Glutamatergic neuron (in vitro differentiated cells): ENCODE data around the gene PRL. TPM values are rescaled to one million over a fixed set of nuclear protein-coding genes. Genes with fewer than 3 reads are reported as not detected.

ENCODE experiments used
- DNase-seq: peaks from one replicate; pipeline ENCODE4 v3.0.0; 2022
- H3K27ac Mint-ChIP-seq: one replicate; pipeline ENCODE4 v1.8.0; 2020; ENCODE audit warnings: mild to moderate bottlenecking, mixed read lengths, inconsistent platforms; ENCODE audit not compliant: unreplicated experiment
- H3K27me3 Mint-ChIP-seq: one replicate; pipeline ENCODE4 v1.8.0; 2020; ENCODE audit warnings: mild to moderate bottlenecking, moderate library complexity, mixed read lengths, inconsistent platforms; ENCODE audit not compliant: unreplicated experiment
- H3K36me3 Mint-ChIP-seq: one replicate; pipeline ENCODE4 v1.8.0; 2020; ENCODE audit warnings: mild to moderate bottlenecking, mixed read lengths, inconsistent platforms; ENCODE audit not compliant: unreplicated experiment
- H3K4me1 Mint-ChIP-seq: one replicate; pipeline ENCODE4 v1.8.0; 2020; ENCODE audit warnings: mild to moderate bottlenecking, low read depth, mixed read lengths, inconsistent platforms; ENCODE audit not compliant: unreplicated experiment
- H3K4me3 Mint-ChIP-seq: one replicate; pipeline ENCODE4 v1.8.0; 2020; ENCODE audit warnings: mild to moderate bottlenecking, mixed read lengths, inconsistent platforms; ENCODE audit not compliant: unreplicated experiment
- H3K9me3 Mint-ChIP-seq: one replicate; pipeline ENCODE4 v1.8.0; 2020; ENCODE audit warnings: mild to moderate bottlenecking, moderate library complexity, mixed read lengths, inconsistent platforms; ENCODE audit not compliant: unreplicated experiment
- CTCF ChIP-seq: fragments of 200-600 bp; sonication (generic); IDR thresholded peaks from one replicate; pipeline ENCODE4 v1.5.0; 2021; ENCODE audit not compliant: partially characterized antibody, unreplicated experiment
- total RNA-seq: library from RNA; stranded (reverse); fragmentation: NEBNext Ultra II Directional; extraction: Animal tissue kit (Norgen Biotek cat#: 25700); gene quantifications from one replicate; pipeline ENCODE4 v1.2.1, GENCODE V29; 2021; ENCODE audit not compliant: unreplicated experiment

PRL gene
- total RNA-seq, 1 donor from 2014 or later = not detected

- TF ChIP-seq CTCF = no peak
- Mint-ChIP-seq H3K4me3 (no peak overlapping the region), H3K36me3 (no peaks in the 10 kb centered on the region), H3K9me3 (no peaks in the 10 kb centered on the region), H3K4me1 (peaks cover 6% of the 10 kb centered on the region), H3K27me3 (no peaks in the 10 kb centered on the region), H3K27ac (no peak overlapping the region)
- no peak for DNase-seq
These were observed 8.1 kb downstream of the PRL start for GRCh38 chr6:22288721-22289120.

DNA sequence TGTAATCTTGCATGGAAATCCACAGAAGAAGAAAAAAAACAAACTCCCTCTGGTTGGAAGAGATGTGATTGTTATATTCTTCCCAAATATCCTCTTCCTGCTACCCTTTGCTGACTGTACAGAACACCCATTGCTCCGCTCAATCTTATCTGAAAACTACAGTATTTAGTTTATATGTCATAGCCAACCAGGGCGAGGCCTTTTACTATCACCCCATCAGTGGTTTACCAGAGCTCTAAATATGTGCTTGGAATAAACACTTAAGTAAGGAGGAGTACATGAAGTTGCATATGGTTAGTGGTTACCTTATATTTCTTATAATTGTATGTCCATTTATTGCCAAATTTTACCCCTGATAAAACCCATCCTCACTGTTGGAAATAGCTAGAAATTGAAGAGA, 12.2 kb downstream of the PRL start:
- Mint-ChIP-seq H3K27me3 (no peaks in the 10 kb centered on the region), H3K9me3 (peaks cover 2% of the 10 kb centered on the region), H3K4me3 (no peak overlapping the region), H3K4me1 (peaks cover 3% of the 10 kb centered on the region), H3K36me3 (no peaks in the 10 kb centered on the region), H3K27ac (no peak overlapping the region)
- DNase-seq = no peak
- no peak for TF ChIP-seq CTCF

DNA sequence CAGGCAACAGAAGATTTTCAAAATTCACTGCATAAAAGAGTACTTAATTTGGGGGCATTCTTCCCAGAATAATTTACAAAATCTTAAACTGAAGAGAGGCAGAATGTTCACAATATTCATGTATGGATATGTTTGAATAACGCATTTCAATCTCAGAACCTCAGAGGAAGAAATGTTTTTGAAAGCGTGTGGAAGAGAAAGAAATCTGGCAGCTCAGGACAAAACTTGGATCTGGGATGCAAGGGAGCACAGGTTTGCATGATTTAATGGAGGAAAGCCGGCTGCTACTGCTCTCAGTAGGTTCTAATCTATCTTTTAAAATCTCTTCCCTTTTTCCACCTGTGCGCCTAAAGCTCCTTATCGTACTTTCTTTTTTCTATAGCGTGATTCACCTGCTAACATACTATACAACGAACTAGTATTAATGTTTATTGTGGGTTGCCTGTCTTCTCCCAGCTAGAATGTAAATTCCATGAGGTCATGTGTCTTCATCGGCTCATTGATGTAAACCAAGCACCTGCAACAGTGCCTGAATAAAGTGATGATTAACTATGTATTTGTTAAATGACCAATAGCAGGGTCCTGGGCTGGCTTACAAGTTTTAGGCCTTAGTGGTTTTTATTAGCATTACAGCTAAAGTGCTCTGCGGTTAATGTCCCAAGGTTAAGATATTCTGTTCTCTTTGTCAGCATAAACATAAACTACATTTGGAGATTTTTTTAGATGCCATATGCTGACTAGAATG, 15.3 kb downstream of the PRL start:
- H3K4me1 Mint-ChIP-seq = no peaks in the 10 kb centered on the region
- no peak overlapping the region for H3K4me3 Mint-ChIP-seq
- peaks cover 5% of the 10 kb centered on the region for H3K9me3 Mint-ChIP-seq
- H3K27me3 Mint-ChIP-seq = no peaks in the 10 kb centered on the region
- no peak for DNase-seq
- no peak for TF ChIP-seq CTCF
- H3K36me3 Mint-ChIP-seq = peaks cover 4% of the 10 kb centered on the region
- H3K27ac Mint-ChIP-seq = no peak overlapping the region

GRCh38 chr6:22279427-22279826, 17.4 kb downstream of the PRL start:
- no peaks in the 10 kb centered on the region for H3K4me1 Mint-ChIP-seq
- no peak for DNase-seq
- no peak overlapping the region for H3K27ac Mint-ChIP-seq
- peaks cover 7% of the 10 kb centered on the region for H3K36me3 Mint-ChIP-seq
- H3K9me3 Mint-ChIP-seq = peaks cover 6% of the 10 kb centered on the region
- no peak overlapping the region for H3K4me3 Mint-ChIP-seq
- no peaks in the 10 kb centered on the region for H3K27me3 Mint-ChIP-seq
- no peak for TF ChIP-seq CTCF

DNA sequence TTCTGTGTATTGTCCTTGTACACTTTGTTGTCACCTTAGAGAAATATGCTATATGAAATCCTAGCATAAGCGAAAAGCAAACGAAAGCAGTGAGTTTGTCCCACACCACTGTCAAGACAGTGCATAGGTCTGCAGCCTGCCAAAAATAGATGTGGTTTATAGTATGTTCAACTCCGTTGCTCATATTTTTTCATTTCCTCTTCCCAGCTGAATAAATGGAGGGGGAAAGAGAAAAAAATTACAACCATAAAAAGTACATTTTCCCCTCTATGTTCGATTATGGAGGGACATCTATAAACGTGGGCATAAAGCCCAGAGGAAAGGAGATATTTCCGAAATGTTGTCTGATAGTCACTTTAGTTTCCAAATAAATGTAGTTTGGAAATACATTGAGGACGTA, 25.8 kb downstream of the PRL start:
- no peaks in the 10 kb centered on the region for H3K36me3 Mint-ChIP-seq
- no peak overlapping the region for H3K4me3 Mint-ChIP-seq
- no peaks in the 10 kb centered on the region for H3K4me1 Mint-ChIP-seq
- no peak overlapping the region for H3K27ac Mint-ChIP-seq
- H3K9me3 Mint-ChIP-seq = no peaks in the 10 kb centered on the region
- DNase-seq = no peak
- no peak for TF ChIP-seq CTCF
- no peaks in the 10 kb centered on the region for H3K27me3 Mint-ChIP-seq
